Stimulated activated CD8-positive, alpha-beta memory T cell treated with anti-CD3 and anti-CD28 coated beads, Interleukin-12 subunit alpha, Interleukin-12 subunit beta, amount 100 ng/mL, for 24 hours (primary cell): ENCODE data around the gene RNF224.

ENCODE experiments used
- DNase-seq: peaks from one replicate; pipeline ENCODE4 v3.0.0-alpha.2; 2020; ENCODE audit errors: extremely low read depth

RNF224 gene

DNA sequence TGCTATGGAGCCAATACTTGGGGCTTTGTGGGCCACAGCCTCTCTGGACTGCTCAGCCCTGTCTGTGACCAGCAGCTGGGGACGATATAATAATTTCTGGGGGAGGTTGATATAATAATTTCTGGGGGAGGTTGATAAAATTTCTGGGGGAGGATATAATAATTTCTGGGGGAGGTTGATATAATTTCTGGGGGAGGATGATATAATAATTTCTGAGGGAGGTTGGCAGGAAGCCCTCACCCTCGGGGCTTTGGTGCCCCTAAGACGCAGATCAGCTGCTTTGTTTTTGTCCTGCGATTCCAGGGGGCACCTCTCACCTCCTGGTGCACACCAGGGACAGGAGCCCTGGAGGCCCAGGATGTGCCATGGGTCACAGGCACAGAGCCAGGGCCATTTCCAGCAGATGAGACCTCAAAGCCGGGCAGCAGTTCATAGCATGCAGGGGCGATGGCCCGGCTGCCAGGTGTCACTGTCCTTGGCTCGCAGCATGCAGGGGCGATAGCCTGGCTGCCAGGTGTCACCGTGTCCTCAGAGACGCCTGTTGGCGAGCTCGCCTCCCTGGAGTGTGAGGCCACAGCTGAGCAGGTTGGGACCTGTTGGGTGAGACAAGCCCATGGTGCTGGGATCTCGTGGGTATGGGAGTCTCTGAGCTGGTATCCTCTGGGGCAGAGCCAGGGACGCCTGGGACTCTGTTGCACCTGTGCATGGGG is 46.5 kb downstream of the RNF224 start:
- DNase-seq, result no peak

DNA sequence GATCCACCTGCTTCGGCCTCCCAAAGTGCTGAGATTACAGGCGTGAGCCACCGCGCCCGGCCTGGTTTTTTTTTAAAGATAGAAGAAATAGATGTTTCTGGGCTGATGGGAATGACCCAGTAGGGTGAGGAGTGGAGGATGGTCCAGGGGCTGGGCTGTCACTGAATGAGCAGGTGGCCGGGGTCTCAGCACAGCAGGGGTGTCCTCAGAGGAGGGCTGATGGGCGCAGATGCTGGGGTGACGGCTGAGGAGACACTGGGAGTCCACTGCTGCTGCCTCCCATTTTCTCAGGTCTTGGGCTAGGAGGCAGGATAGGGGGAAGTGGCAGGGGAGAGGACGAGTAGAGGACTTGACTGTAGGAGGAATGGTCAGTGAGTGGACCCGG is 47.9 kb downstream of the RNF224 start:
- no peak for DNase-seq

DNA sequence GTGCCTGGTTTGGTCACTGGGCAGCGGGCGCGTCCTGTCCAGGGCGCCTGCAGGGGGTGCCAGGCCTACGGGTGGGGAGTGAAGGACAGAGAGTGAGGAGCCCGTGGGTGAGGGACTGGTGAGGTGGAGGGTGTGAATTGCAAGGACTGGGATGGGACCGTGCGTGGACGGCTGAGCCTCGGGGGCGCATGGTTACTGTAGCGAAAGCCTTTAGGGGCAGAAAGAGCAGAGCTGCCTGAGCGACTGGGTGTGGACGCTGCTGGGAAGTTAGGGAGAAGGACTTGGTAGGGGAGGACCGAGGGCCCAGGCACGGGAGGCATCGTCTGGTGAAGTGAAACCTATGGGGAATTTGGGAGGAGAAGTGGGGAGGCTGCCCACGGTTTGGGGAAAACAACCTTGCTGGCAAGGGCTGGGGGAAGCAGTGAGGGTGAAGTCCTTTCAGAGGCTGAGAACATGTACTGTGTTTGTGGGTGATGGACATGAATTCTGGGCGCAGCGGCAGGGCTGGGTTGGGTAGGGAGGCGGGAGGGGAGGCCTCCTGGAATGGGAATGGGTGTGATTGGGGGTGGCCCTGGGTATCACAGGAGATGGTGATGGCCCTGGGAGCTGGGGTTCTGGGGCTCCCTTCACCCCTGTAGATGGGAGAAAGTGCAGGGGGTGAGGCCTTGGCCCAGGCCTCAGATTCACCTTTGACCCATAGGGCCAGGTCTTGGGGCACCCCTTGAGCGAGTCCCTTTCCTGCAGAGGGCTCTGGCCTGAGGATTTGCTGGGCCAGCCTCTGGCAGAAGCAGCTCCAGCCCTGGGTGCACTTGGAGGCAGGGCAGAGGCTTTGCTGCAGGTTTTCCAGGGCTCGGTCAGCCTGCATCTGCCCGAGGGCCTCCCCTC is 48.5 kb downstream of the RNF224 start:
- no peak for DNase-seq

DNA sequence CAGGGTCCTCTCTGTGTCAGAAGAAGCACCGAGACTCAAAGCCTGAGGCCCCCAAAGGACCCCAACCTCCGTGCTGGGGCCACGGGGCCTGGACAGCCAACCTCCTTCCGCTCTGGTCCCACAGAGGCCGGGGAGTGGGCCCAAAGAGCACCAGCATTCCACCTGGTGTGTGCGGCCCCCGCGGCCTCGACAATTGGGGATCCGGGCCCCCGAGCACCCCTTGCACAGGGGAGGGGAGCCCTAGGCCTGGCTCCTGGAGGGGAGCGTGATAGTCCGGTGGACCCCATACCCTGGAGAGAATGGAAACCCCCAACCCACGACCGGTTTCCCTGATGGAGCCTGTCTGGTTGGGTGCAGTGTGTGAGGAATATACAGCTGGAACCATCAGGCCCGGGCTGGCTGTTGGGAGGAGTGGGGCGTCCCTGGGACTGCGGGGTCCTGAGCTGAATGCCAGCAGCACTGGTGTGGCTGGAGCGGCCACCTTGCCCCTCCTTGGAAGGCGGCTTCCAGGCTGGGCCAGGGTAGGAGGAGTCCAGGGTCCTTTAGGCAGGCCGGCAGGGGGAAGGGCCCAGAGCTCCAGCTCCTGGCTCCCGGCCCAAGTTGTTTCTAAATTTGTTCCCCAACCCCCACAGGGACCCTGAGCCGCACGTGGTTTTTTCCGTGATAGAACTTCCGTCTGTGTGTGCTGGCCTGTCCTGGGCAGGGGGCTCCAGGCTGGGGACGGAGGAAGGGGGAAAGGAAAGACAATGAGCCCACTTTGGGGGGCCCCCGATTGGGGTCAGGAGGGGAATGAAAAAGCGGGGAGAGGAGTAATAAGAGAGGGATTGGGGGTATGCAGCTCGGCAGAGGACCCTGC is 49.4 kb downstream of the RNF224 start:
- no peak for DNase-seq

DNA sequence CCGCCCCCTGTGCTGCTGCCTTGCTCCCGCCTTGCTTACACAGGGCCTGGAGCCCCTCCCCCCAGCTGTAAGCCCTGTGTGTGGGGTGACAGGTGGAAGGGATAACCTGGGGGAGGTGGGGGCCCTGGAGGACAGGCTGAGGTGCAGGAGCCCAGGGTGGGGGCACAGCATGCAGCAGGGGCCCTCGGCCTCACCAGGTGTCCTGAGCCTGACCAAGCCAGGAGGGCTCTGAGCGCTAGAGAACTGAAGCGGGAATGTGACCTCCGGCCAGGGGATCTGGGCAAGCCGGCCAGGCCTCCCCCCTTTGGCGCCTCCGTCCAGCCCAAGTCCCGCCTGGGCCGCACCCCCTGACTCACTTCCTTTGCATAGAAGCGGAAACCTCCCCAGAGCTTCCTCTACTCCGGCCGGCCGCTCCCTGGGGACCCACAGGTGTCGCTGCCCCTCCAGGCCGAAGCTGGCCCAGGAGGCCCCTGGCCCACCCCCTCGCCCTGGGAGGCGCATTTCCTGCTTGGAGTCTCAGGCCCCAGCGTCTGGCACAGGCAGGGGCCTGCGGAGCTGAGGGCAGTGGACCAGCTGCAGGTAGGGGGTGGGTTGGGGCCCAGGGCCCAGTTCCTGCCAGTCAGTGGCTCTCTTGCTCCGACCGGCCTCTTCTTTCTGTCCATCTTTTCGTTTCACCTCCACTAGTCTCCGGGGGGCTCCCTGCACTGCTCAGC is 50.2 kb downstream of the RNF224 start, which contains the start of gene TOR4A:
TOR4A (plus strand) TSS at position 398 of the 713 bp plus-strand sequence. CDS start 964 bp downstream, outside the sequence.
- DNase-seq, result no peak

DNA sequence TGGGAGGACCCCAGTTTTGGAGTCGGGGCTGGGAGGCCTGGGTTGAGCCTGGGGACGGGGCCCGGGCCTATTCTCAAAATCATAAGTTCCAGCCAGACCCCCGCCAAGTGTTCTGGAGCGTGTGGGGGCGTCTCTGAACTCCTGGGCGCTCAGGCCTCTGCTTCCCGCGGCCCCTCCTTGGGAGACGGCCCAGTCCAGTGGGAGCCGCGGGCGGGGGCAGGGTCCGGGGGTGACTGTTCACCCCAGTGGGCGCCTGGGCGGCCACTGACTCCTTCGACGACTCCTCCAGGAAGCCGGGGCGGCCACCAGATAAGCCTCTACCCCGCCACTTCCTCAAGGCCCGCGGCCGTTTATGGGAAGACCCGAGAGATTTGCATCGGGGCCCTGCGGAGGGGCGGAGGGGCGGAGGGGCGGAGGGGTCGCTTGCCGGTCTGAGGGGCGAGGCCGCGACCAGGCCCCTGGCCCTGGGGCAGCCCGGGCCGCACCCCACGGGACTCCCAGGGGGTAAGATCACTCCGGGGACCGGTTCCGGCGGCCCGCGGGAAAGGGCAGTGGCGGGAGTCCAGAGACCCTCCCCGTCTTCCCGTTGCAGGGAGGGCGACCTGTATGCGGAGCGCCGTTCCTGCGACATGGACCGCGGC is 50.9 kb downstream of the RNF224 start:
- no peak for DNase-seq
